Measurements from ENCODE around the gene RBFOX2.
A peak's percentile ranks its signal among the peaks of the same experiment; 100 is the strongest.

The RBFOX2 gene

DNA sequence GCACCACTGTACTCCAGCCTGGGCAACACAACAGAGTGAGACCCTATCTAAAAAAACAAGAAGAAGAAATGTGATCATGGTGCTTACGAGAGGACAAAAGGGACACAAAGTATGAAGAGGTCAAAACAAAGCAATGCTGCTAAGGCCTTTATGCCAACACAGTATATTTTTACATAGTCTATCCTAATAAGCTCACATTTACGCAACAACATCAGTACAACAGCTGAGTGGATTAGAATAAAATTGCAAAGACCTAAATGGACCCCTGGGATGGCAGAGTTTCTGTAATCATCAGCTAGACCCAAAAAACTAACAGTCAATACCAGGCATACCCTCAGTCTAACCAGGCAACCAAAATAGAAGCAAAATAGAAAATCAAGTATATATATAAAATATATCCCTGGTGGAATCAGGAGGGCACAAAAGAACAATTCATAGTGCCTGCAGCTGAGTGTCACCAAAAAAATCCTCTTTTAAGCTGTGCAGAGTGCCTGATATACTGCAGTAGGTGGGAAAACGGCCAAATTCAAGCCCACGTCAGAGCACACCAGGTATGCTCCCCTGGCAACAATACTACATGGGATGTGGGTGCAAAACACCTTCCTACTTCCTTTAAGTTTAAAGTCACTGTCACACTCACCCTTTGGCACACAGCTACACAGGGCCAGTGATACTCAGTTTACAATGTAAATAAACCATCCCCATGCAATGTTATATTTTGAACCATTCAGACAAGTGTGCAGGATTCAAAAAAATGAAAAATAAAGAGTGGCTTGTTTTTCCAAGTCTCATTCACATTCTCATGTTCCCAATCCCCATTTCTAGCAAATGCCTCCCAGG is 57.8 kb downstream of the RBFOX2 start:
- no peak for DNase-seq

GRCh38 chr22:35967046-35967397 is 61.6 kb downstream of the RBFOX2 start:
- no peak for DNase-seq

GRCh38 chr22:35966314-35967045 is 62.1 kb downstream of the RBFOX2 start:
- no peak for DNase-seq

DNA sequence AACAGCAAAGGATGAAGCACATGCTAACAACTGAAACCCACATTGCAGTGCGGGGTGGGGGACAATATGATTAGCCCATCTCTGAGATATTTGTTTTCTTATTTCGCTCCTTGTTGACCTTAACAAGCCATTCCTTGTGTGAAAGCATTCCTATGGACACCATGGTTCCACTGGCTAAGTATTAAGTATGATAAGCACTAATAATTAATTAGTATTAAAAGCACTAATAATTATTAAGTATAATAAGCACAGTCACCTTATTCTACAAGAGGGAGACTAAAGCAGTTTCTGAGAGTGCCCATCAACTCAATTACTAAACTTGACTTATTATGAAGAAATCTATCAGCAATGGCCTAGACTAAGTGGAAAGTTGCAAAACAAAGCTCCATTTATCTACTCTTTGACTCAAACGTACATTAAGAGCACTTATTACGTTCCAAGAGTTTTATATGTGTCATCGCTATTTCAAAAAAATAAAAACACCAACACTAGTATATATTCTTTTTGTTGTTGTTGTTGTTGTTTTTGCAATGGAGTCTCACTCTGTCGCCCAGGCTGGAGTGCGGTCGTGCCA is 65.3 kb downstream of the RBFOX2 start:
- no peak for DNase-seq

- DNase-seq, result no peak
These were observed 66.9 kb downstream of the RBFOX2 start for GRCh38 chr22:35961480-35962295.

DNA sequence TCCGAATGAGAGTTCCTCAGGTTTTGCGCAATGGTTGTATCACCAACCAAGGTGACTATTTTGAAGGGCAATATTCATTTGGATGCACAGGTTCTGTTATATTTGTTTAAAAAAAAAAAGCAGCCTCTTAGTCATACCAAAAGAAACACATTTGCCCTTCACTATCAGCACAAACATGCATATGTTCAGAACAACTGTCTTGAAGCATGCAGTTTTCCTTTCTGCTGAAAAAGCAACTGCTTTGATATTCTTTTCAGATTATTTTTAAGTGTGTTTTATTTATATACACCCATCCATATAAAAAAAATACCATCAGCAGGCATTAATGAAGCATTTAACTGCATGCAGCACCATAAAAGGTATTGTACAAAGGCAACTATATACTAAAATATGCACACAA is 67.8 kb downstream of the RBFOX2 start:
- DNase-seq, result no peak

DNA sequence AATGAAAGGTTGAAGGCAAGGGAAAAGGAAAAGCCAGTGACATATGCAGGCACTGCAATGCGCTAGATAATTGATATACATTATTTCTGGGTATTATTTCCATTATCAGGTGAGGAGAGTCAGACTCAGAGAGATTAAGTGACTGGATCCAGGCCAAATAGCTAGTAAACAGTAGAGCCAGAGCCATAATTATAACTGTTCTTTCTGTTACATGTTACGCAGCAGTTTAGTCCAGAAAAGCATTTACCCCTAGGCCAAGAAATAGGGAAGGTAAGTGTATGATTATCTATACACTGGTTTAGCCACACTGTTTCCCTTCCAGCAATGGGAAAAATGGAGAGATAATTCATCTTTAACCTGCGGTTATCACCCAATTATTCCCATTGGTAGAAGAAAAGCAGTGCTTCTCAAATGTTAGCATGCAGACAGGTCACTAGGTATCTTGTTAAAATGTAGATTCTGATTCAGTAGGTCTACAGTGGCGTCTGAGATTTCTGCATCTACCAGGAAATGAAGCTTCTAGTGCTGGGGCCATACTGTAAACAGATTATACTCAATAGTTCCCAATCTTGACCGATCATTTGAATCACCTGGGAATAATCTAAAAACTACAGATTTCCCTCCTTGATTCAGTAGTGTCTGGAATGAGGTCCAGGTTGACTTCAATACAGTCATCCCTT is 69.4 kb downstream of the RBFOX2 start:
- DNase-seq, result no peak

GRCh38 chr22:35958334-35958733 is 70.3 kb downstream of the RBFOX2 start:
- no peak for DNase-seq

GRCh38 chr22:35957589-35957988 is 71.0 kb downstream of the RBFOX2 start:
- no peak for DNase-seq

DNA sequence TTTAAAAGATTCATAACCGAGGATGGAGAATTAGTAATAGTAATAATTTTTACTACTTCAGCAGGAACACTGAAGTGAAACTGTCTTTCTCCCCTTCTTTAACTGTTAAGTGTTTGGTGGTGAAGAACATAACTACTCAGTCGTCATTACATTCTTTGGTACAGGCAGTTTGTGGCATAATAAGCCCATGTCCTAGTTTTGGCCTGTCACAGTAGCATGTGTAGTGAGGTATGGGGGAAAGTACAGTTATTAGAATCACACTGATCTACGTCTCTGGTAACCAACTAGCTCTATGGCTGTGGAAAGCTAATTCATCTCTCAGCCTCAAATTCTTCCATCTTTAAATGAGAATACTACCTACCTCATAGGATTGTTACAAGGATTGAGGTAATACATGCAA is 71.8 kb downstream of the RBFOX2 start:
- no peak for DNase-seq

- no peak for DNase-seq
These were observed 73.1 kb downstream of the RBFOX2 start for GRCh38 chr22:35955546-35955945.

DNA sequence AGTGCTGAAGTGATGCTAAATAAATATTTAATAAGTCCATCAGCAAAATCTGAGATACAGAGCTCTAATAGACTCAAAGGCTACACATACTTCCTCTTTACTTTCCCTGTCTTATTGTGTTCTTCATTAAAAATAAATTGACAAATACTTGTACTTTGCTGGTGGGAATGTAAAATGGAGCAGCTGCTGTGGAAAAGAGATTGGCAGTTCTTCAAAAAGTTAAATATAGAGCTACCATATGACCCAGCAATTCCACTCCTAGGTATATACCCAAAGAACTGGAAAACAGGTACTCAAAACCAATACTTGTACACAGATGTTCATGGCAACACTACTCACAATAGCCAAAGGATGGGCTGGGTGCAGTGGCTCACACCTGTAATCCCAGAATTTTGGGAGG is 76.0 kb downstream of the RBFOX2 start:
- no peak for DNase-seq

- no peak for DNase-seq
These were observed 78.4 kb downstream of the RBFOX2 start for GRCh38 chr22:35950262-35950661.

- DNase-seq, result no peak
These were observed 79.4 kb downstream of the RBFOX2 start for GRCh38 chr22:35949243-35949642.

- DNase-seq, result no peak
These were observed 80.7 kb downstream of the RBFOX2 start for GRCh38 chr22:35947794-35948425.

DNA sequence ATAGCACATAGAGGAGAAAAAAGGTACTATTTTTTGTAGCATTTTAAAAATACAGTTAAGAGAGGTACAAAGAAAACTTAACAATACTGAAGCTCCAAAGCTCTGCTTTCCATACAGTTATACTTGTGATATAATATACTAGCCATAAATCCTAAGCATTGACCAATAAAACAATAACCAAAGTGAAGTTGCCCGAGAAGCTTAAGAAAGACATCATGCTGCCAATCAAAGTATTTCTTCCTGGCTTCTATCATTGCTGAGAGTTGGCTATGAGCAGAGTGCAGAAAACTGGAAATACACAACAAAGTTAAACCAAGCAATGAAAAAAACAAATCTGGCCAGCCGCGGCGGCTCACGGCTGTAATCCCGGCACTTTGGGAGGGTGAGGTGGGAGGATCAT is 84.2 kb downstream of the RBFOX2 start:
- no peak for DNase-seq

- DNase-seq, result no peak
These were observed 88.5 kb downstream of the RBFOX2 start for GRCh38 chr22:35940166-35940565.

- DNase-seq, result no peak
These were observed 90.4 kb downstream of the RBFOX2 start for GRCh38 chr22:35938226-35938625.

GRCh38 chr22:35930933-35931332 is 97.7 kb downstream of the RBFOX2 start:
- peak; percentile 4 for DNase-seq

- no peak for DNase-seq
These were observed 100.3 kb downstream of the RBFOX2 start for GRCh38 chr22:35928285-35928798.

GRCh38 chr22:35923026-35923425 is 105.6 kb downstream of the RBFOX2 start:
- no peak for DNase-seq

DNA sequence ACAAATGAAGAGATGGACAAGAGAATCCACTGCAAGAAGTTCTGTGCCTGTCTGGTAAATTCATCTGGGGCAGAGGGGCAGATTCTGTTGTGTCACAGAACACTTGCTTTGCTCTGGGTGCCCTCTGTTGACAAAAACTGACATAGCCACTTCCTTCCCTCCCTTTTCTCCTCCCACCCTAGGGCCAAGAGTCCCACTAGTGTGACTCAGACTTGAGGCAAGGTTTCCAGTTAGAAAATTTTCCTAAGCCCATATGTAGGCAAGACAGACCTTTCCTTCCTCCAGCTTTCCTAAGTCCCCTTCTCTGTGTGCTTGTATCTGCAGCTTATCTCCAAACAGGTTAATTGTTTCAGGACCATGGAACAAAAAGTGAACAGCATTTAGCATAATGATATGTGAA is 106.8 kb downstream of the RBFOX2 start:
- peak; percentile 32 for DNase-seq

Measured in CD4-positive, alpha-beta T cell treated with Interleukin-12 subunit alpha and Interleukin-12 subunit beta, for 1 hour (primary cell).